Measurements from ENCODE around the gene DNAL4. TPM values are rescaled to one million over a fixed set of nuclear protein-coding genes. Genes with fewer than 3 reads are reported as not detected.

Gene DNAL4
- total and polyA plus RNA-seq, 10 of the 15 experiments (the other 5 are each of a cell fraction or from before 2014, with no cell fraction given), result 0.35 to 8.5 (median 6.3) TPM; not detected in 1

DNA sequence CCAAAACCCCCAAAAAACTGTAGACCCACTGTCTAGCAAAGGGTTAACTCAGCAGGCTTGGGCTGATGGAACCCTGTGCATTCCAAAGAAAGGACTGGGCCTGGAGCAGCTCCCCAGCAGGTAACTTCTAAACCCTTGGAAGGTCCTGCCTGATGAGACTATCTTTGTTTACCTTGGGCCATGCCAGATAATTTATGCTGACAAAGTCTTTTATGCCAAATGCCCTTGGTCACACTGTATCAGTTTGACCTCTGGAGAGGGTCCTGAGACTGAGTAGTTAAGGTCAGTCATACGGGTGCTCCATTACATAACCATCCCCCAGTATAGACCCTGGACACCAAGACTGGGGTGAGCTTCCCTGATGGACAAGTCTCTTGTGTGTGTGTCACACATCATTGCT is 21.9 kb upstream of the DNAL4 start:
- CTCF ChIA-PET, result no interaction called here
- SMC1A ChIA-PET (ENCODE audit: uncharacterized antibody, unreplicated experiment), result no interaction called here
- H4K20me1 ChIP-seq (ENCODE audit: control insufficient read depth, insufficient read depth), result no peaks in the 10 kb centered on the region
- RAD21 ChIA-PET (ENCODE audit: unreplicated experiment), result no interaction called here
- H3K27ac ChIP-seq (ENCODE audit: control insufficient read depth, insufficient read depth), result no peak overlapping the region
- H3K4me3 ChIP-seq, result no peak overlapping the region
- POLR2A ChIA-PET, result no interaction called here
- WGBS (ENCODE audit: insufficient coverage, insufficient replicate concordance, low lambda C conversion rate, missing lambda C conversion rate), result 6% methylated on average over 1 of the region's 1 CpG
- no peak overlapping the region for H3K9ac ChIP-seq (ENCODE audit: control insufficient read depth, insufficient read depth, low read length)
- H3K4me1 ChIP-seq (ENCODE audit: control insufficient read depth, insufficient read depth, low read length), result no peaks in the 10 kb centered on the region
- H3K4me2 ChIP-seq (ENCODE audit: control insufficient read depth, insufficient read depth), result no peak overlapping the region
- no TSS peak for BruUV-seq (replicated peaks)
- no peaks in the 10 kb centered on the region for H3K79me2 ChIP-seq (ENCODE audit: control insufficient read depth, insufficient read depth, low read length)
- in situ Hi-C loops (cut with MboI), result no loop called here
- FAIRE-seq, result no peak
- no peak overlapping the region for H2AFZ ChIP-seq (ENCODE audit: control insufficient read depth, low read depth, low read length)
- ATAC-seq, result no peak
- no peaks in the 10 kb centered on the region for H3K9me3 ChIP-seq (replicated peaks; ENCODE audit: control insufficient read depth, insufficient read depth, low read length)
- peaks cover 1 to 2% of the 10 kb centered on the region in 2 experiments for H3K27me3 ChIP-seq (replicated peaks in 1 of 2; ENCODE audit: control insufficient read depth in 2 of 2, insufficient read depth in 2 of 2, low read length in 1 of 2)
- TF ChIP-seq PAX8 (IDR thresholded peaks at IDR 0.05) (no peak), DPF2 (IDR thresholded peaks at IDR 0.05) (no peak), ZNF384 (IDR thresholded peaks at IDR 0.05; ENCODE audit: borderline replicate concordance, low read depth, low read length) (no peak), EGR1 (IDR thresholded peaks at IDR 0.05; ENCODE audit: borderline replicate concordance in 1 of 2, low read depth in 2 of 2, low read length in 2 of 2) (no peak), SIX5 (IDR thresholded peaks at IDR 0.05; ENCODE audit: low read depth, low read length, severe bottlenecking) (no peak), IKZF2 (IDR thresholded peaks at IDR 0.05) (no peak), NR2C1 (IDR thresholded peaks at IDR 0.05) (no peak), ESRRA (IDR thresholded peaks at IDR 0.05; ENCODE audit: low read length) (no peak), TCF12 (IDR thresholded peaks at IDR 0.05; ENCODE audit: low read depth, low read length) (no peak), CHD2 (IDR thresholded peaks at IDR 0.05; ENCODE audit: borderline replicate concordance, low read depth, low read length) (no peak), ZSCAN29 (IDR thresholded peaks at IDR 0.05) (no peak), RUNX3 (IDR thresholded peaks at IDR 0.05; ENCODE audit: low read length) (no peak), NR2C2 (IDR thresholded peaks at IDR 0.05; ENCODE audit: borderline replicate concordance, control insufficient read depth, insufficient read length, low read depth) (no peak), CHD1 (IDR thresholded peaks at IDR 0.05; ENCODE audit: low read depth, low read length) (no peak)
- TF ChIP-seq, protein P1, sequence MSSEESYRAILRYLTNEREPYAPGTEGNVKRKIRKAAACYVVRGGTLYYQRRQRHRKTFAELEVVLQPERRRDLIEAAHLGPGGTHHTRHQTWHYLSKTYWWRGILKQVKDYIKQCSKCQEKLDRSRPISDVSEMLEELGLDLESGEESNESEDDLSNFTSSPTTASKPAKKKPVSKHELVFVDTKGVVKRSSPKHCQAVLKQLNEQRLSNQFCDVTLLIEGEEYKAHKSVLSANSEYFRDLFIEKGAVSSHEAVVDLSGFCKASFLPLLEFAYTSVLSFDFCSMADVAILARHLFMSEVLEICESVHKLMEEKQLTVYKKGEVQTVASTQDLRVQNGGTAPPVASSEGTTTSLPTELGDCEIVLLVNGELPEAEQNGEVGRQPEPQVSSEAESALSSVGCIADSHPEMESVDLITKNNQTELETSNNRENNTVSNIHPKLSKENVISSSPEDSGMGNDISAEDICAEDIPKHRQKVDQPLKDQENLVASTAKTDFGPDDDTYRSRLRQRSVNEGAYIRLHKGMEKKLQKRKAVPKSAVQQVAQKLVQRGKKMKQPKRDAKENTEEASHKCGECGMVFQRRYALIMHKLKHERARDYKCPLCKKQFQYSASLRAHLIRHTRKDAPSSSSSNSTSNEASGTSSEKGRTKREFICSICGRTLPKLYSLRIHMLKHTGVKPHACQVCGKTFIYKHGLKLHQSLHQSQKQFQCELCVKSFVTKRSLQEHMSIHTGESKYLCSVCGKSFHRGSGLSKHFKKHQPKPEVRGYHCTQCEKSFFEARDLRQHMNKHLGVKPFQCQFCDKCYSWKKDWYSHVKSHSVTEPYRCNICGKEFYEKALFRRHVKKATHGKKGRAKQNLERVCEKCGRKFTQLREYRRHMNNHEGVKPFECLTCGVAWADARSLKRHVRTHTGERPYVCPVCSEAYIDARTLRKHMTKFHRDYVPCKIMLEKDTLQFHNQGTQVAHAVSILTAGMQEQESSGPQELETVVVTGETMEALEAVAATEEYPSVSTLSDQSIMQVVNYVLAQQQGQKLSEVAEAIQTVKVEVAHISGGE (CRISPR knock-in tag; IDR thresholded peaks at IDR 0.05), result no peak
- TF ChIP-seq, protein P2, sequence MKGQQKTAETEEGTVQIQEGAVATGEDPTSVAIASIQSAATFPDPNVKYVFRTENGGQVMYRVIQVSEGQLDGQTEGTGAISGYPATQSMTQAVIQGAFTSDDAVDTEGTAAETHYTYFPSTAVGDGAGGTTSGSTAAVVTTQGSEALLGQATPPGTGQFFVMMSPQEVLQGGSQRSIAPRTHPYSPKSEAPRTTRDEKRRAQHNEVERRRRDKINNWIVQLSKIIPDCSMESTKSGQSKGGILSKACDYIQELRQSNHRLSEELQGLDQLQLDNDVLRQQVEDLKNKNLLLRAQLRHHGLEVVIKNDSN (IDR thresholded peaks at IDR 0.05; ENCODE audit: borderline replicate concordance, extremely low read length, insufficient read depth, low read depth, low read length), result no peak
- TF ChIP-seq, protein P3, sequence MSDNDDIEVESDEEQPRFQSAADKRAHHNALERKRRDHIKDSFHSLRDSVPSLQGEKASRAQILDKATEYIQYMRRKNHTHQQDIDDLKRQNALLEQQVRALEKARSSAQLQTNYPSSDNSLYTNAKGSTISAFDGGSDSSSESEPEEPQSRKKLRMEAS (IDR thresholded peaks at IDR 0.05; ENCODE audit: low read depth, low read length), result no peak
- H3K36me3 ChIP-seq (ENCODE audit: control insufficient read depth in 2 of 2, insufficient read depth in 2 of 2, low read length in 1 of 2), result no peaks in the 10 kb centered on the region
- DNase-seq (ENCODE audit: low read depth, low spot score), result no peak
- intact Hi-C loops (cut with micrococcal nuclease; ENCODE audit: unreplicated experiment), result no loop called here
